HG03565 (cell line): Measurements from ENCODE around the gene MTHFR.

Experiments used
- ATAC-seq: cut with Tn5 transposase; IDR thresholded peaks from one replicate; pipeline ENCODE4 v1.9.1; 2021; ENCODE audit warnings: mild to moderate bottlenecking, moderate library complexity; ENCODE audit not compliant: unreplicated experiment

The MTHFR gene

DNA sequence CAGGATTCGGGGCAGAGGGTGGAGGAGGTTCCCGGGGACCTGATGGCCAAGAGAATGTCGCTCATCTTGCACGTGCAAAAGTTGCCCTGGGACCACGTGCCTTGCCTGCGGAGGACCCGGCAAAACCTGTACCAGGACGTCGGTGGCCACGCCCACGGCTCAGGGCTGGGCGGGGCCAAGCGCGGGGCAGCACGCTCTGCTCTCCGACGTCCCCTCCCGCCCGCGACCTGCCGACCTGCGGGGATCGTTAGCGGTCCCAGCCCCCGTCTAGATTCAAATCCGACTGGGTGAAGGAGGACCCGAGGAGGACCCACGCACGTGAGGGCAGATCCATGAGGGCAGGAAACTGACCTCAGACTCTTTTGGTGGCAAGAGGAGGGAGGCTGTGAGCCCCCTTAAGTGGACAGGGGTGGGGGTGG lies 43.8 kb downstream of the MTHFR start, which contains the start of gene C1orf167:
Gene C1orf167, plus strand, starts transcription at position 206 of the 419 bp plus-strand sequence. CDS start 2,208 bp downstream, outside the sequence.
- no peak for ATAC-seq

DNA sequence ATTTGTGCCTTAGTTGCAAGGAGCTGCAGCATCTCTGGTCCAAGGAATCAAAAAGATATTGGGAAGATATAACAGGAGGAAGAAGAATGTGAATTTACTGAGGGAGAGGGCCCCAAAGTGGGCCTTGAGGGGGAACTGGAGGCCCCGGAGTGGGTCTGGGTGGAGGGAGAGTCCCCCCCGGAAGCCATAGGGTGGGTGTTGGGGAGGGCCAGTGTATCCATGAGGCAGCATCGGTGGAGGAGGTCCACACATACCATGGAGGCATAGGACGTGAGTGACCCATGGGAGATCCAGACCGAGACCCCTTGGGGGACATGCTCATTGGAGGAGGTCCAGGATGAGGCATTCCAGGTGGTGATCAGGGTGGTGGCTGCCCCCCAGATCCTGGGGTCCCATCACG lies 44.5 kb downstream of the MTHFR start:
- ATAC-seq = no peak

DNA sequence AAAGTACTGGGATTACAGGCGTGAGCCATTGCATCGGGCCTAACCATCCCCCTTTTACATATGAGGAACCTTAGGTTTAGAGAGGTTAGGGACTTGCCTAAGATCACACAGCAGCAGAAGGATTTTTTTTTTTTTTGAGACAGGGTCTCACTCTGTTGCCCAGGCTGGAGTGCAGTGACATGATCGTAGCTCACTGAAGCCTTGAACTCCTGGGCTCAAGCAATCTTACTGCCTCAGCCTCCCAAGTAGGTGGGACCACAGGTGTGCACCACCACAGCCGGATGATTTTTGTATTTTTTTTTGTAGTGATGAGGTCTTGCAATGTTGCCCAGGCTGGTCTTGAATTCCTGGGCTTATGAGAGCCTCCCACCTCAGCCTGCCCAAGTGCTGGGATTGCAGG lies 46.0 kb downstream of the MTHFR start:
- ATAC-seq = no peak

DNA sequence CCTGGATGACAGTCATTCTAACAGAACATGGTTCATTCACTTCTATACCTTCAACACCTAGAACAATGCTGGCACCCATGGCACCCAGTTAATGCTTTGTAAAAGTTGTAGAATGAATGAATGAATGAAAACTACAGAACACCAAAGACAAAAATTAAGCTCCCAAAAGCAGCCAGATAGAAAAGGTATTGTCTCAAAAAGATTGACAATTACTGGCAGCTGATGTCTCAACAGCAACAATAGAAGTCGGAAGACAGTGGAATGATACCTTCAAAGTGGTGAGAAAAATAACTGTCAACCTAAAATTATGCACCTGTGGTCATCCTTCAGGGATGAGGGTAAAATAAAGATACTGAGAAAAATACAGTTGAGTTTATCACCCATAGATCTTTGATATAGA lies 48.7 kb downstream of the MTHFR start:
- no peak for ATAC-seq

DNA sequence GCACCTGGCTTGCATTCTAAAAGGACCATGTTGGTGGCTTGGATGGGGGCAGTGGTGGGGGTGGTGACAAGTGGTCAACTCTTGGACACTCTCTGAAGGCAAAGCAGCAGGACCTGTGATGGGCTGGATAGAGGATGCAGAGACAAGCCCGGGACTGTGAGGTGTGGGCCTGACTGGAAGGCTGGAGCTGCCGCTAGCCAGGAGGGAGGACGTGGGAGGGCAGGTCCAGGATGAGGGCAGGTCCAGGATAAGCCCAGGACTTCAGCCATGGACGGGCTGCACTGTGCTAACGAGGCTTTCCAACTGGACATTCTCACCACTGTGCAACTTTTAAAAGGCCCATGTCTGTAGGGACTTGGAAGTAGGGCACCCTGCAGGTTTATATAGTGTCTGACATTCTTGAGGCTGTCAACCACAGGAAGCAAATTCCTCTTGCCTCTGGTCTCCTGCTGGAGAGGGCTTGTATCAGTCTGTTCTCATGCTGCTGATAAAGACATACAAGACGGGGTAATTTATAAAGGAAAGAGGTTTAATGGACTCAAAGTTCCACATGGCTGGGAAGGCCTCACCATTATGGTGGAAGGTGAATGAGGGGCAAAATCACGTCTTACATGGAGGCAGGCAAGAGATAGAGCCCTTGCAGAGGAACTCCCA lies 52.1 kb downstream of the MTHFR start:
- ATAC-seq = no peak

DNA sequence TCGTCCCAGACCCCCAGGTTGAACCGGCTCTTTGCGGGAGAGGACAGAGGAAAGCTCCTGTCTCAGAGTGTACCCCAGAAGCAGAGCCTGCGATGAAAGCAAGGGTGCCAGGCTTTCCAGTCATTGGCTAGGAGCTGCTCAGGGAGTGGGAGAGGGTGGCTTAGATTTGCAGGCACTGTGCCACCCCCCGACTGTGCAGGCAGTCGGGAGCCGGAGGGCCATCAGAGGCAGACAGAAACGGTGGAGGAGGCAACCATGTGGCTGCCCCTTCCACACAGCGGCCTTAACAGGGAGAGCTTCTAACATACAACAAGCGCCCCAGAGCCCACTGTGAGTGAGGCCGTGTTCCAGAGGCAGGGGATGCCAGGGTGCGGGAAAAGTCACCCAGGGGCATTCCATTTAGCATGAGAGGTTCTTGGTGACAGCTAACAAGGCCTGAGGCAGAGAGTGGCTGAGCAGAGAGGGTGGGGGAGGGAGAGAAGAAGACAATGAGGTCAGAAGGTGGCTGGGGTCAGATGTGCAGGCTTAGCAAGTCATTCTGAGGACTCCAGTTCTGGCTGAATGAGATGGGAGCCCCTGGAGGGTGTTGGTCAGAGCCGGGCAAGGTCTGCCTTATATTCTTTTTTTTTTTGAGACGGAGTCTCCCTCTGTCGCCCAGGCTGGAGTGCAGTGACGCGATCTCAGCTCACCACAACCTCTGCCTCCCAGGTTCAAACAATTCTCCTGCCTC lies 53.2 kb downstream of the MTHFR start:
- ATAC-seq = no peak

DNA sequence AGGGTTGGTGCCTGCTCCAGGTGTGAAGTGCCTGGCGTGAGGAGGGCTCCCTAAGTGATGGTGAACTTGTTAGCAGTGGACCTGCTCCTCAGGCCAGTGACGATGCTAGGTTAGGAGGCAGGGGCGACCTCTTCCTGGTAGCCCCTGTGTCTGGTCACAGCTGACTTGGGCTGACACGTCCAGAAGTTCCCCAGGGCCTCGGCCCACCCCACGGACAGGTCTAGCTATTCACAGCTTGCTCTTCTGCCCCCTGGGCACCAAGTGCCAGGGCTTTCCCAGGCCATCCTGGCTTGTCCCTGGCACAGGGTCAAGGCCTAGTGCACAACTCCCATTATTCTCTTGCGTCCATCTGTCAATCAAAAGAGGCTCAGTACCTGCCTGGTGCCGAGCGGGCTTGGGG lies 54.7 kb downstream of the MTHFR start:
- ATAC-seq = no peak

DNA sequence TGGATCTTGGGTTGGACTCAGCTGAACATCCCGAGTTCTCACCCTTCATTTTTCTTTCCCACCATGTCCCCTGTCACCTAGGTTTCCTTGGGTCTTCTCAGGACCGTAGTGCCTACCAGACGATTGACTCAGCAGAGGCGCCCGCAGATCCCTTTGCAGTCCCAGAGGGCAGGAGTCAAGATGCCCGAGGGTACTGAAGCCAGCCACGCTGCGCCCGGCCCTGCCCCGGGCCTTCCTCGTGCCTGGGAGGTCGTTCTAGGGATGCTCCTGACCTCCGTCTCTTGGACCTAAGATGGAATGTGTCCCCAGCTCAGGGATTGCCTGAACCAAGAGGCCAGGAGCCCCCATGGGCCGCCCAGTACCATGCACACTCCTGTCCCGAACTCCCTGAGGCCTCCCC lies 55.8 kb downstream of the MTHFR start:
- ATAC-seq = no peak

DNA sequence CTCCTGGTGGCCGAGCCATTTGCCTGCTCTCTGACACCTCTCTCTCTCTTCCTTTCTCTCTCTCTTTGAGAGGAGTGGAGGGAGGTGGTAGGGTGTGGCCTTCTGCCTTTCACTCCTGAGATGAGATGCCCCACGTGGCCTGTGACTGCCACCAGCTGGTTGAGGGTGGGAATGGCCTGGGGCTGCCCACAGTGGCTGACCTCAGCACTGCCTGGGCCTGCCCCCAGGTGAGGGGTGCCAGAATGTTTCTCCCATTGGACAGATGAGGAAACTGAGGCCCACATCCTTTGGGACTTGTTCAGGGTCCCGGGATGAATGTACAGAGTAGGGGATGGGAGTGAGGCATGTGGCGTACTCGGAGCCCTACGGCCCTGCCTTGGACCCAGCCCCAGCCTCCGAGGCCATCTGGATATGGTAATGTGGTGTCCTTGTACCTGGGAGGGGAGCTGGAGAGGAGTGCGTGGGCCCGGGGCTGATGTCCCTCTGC lies 56.5 kb downstream of the MTHFR start:
- no peak for ATAC-seq

DNA sequence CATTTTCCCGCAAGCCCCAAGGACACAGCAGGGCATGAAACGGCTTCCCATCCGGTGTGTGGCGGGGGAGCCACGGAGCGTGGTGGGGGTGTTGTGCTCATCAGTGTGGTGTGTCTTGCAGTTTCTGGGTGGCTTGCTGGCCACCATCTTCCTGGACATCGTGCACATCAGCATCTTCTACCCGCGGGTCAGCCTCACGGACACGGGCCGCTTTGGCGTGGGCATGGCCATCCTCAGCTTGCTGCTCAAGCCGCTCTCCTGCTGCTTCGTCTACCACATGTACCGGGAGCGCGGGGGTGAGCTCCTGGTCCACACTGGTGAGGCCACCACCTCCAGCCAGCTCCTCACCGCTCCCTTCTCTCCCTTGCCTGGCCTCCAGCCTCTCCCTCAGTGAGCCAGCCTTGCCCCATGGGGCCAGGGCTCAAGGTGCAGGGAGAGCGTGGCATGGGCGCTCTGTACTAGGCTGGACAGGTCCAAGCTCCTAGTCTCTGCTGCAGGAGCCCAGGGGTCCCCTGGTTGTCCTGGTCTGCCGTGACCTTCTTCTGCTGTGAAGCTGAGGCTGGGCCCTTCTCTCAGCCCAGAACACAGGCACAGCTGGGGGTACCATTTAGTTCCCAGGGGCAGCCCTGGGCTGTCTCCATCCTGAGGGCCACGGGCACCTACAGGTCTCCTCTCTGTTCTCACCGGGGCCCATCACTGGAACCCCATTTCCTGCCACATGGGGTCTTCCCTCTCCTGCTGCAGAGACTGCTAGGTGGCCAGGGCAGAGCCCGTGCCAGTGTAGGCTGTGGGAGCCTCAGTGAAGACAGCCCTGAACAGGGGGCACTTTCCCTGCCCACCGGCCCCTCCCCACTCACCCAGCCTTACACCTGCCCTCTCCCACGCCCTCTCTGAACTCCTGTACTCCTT lies 57.2 kb downstream of the MTHFR start:
- no peak for ATAC-seq

DNA sequence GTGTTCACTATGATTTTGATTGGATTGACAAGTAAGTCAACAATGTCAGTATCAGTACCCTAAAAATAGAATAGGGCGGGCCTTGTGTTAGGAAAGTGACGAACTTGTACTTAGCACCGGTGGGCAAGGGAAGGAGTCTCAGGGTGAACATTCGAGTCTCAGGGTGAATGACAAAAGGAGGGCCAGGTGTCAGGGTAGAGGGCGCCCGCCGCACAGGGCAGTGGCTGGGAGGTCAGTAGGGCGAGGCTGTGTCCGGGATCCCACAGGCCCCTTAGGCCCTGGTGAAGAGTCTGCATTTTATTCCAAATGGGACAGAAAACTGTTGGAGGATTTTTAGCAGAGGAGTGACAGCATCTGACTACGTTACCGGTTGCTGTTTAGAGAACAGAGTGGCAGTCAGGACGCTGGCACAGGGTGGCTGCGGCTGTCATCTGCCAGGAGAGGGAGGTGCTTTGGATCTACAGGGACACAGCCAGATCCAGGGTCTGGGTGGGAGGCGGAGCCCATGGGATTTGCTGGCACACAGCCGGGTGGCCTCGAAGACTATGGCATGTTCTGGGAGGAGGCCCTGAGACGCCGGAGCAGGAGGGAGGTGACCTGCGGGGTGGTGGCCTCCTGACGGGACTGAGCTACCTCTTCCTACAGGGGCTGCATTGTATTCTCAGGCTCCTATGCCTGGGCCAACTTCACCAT lies 58.8 kb downstream of the MTHFR start:
- no peak for ATAC-seq

DNA sequence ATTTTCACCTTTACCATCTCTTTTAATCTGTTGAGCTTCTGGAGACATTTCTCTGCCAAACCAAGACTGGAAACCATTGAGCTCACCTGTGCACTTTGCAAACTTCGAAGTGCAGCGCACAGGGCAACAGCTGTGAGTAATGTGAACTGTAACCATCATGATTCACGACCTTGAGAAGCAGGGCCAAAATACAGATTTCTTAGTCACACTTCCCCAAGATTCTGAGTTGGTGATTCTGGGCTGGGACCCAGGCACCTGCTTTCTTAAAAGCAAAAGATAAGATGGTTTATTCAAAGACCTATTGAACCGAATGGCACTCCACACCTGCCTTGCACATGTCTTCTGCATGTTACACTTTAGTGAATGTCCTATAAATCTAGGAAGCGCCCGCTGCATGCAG lies 59.7 kb downstream of the MTHFR start:
- no peak for ATAC-seq

DNA sequence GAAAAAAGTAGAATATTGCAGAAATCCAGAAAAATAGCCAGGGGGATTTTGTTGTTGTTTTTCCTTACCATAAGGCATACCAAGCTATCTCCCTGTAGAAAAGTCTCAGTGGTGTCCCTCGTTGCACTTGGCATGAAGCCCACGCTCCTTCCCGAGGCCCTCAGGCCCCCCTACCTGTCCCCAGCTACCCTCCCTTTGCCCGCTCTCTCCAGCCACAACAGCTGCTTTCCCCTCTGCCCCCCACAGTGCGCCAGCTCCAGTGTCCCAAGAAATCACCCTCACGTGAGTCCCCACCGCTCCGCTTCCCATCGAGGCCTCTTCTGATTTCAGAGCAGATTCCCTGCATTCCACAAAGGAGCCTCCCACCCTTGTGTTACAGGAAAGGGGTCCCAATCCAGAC lies 61.5 kb downstream of the MTHFR start:
- ATAC-seq = no peak

DNA sequence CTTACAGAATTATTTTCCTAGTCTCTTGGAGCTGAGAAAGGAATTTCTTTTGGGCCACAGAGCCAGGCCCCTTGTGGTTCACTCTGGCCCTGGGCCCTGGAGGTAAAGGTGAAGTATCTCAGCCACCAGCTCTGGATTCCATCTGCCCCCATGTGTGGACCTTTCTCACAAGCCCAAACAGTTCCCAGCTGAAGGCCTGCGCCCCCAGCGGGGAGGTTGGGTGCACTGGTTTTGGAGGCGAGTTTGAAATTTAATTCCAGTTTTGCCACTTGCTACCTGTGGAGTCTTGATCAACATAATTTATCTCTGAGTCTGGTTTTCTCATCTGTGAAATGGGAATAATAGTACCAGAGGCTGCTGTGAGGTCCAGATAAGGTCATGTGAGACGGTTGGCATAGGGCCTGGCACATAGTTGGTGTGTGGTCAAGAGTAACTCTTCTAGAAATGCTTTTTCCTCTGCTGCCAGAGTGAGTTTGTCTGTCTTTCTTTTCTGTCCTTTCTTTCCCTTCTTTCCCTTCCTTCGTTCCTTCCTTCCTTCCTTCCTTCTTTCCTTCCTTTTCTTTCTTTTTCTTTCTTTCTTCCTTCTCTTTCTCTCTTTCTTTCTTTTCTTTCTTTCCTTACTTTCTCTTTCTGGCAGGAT lies 63.7 kb downstream of the MTHFR start:
- no peak for ATAC-seq

DNA sequence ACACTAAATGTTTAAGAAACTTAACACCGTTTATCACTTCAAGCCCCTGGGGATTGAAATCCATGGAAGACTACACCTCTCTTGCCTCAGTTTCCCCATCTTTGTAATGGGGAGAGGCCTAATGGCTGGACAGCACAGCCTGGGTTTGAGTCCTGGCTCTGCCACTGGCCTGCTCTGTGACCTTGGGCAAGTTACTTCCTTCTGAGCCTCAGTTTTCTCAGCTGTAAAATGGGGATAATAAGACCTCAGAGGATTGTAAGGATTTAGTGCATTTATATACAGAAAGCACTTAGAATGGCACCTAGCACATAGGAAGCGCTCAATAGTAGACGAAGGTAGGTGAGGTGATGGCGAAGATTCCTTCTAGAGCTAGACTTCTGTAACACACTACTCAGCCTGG lies 64.3 kb downstream of the MTHFR start:
- ATAC-seq = no peak

DNA sequence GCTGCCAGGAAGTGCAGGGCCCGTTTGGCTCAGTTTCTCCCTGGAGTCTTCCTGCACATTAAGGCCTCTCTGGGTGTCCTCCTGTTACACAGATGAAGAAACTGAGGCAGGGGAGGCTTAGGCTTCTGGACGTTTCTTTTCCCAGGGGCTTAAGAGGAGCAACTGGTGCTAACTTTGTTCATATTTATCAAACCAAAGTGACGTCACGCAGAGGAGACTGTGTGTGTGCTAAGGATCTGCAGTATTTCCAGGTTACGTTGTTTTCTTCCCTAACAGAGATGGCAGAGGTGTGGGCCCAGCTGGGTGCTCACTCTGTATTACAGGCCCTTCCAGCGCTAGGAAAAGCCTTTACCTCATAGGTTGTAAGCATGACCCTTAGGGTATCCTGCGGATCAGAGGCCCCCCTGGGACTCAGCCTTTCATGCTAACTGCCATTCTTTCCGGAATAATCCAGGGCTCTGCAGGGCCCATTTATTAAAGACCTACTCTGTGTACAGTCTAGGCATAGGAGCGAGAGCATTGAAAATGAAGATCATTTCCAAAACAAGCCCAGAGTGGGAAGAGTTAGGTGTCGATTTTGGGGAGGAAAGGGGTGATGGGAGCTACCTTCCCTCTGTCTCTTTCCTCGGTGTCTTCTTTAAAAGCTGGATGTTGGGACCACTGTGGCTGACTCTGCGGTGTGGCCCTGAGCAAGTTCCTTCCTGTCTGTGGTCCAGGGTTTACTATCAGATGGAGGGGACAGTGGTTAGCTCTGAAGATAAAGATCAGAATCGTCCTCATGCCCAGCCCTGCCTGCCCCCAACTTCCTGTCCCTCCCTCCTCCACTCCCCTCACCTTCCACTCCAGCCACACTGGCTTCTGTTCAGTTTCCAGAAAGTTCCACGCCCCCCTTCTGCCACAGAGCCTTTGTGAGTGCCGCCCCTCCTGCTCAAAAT lies 65.2 kb downstream of the MTHFR start:
- ATAC-seq = no peak

DNA sequence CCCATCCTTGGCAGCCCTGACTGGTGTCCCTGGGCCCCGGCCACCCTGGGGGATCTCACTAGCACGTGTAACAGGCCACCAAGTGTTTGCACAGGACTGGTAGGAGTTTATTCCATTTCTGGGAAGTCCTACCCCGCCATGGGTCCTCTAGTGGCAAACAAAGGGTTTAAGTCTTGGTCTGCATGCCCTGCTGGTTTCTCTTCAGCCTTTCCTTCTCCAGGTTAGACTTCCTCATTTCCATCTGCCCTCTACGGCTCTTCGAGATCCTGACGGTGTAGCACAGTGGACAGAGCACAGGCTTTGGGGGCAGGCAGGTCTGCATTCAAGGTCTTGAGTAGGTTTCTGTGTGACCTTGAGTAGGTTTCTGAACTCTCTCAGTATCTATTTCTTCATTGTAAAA lies 67.0 kb downstream of the MTHFR start:
- ATAC-seq = no peak

DNA sequence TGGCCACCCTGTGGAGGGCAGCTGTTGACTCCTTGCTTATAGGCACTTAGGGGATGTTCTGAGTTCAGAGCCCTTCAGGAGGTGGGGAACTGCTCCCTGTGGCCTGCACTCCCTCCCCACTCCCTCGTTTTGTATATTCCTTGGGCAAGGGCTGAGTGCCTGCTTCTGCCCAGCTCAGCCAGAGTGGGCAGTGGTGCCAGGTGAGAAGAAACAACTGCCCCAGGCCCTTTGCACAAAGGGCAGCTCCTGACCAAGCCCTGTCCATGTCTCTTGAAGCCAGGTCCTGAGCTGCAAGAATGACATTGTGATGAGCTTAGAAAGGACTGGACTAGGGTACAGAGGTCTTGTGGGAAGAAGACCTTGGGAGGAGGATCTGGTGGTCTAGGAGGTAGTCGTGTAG lies 67.7 kb downstream of the MTHFR start:
- ATAC-seq = no peak
